HAP-1 (cell line): ENCODE data around the gene ERG28.
"Not testable (repeated sequence)": the region's sequence is repeated elsewhere in the genome, so short reads cannot be mapped to it uniquely, and the experiment has no call there.

Source experiments
- DNase-seq, 2 experiments: peaks; one replicate each; pipeline ENCODE4 v3.0.0-alpha.2; 2016 to 2020; ENCODE audit warnings: low spot score in 2 of 2
- H3K27me3 ChIP-seq: fragments of 250-450 bp; sonication (Bioruptor Pico); 2 replicates; pipeline ENCODE4 v1.5.1; 2020; ENCODE audit warnings: low read depth, mild to moderate bottlenecking, moderate library complexity
- H3K36me3 ChIP-seq: fragments of 250-450 bp; sonication (Bioruptor Pico); replicated peaks from 2 replicates; pipeline ENCODE4 v1.5.1; 2020; ENCODE audit warnings: mild to moderate bottlenecking
- H3K4me1 ChIP-seq: fragments of 250-450 bp; sonication (Bioruptor Pico); 2 replicates; pipeline ENCODE4 v1.5.1; 2020; ENCODE audit warnings: mild to moderate bottlenecking
- H3K4me3 ChIP-seq: fragments of 250-450 bp; sonication (Bioruptor Pico); 2 replicates; pipeline ENCODE4 v1.5.1; 2020; ENCODE audit warnings: mild to moderate bottlenecking, moderate library complexity
- H3K9me3 ChIP-seq: fragments of 250-450 bp; sonication (Bioruptor Pico); 2 replicates; pipeline ENCODE4 v1.5.1; 2020; ENCODE audit warnings: mild to moderate bottlenecking, moderate library complexity
- in situ Hi-C: fragments of 300-500 bp; cut with MboI; formaldehyde crosslinking; loops from 3 replicates; pipeline ENCODE4 v1.14.3; 2020; ENCODE audit warnings: low sequenced_read_pairs, inconsistent platforms, mixed read lengths

ERG28 gene

GRCh38 chr14:75605916-75606315 is 54.8 kb downstream of the ERG28 start:
- Histone ChIP-seq H3K4me1 (no peaks in the 10 kb centered on the region), H3K9me3 (no peaks in the 10 kb centered on the region), H3K36me3 (no peaks in the 10 kb centered on the region), H3K4me3 (no peak overlapping the region), H3K27me3 (peaks cover 8% of the 10 kb centered on the region)
- in situ Hi-C loops, result no loop called here
- no peak for DNase-seq

- Histone ChIP-seq H3K27me3 (peaks cover 8% of the 10 kb centered on the region), H3K4me1 (no peaks in the 10 kb centered on the region), H3K4me3 (no peak overlapping the region), H3K9me3 (no peaks in the 10 kb centered on the region), H3K36me3 (no peaks in the 10 kb centered on the region)
- in situ Hi-C loops, result no loop called here
- DNase-seq, result no peak
These were observed 55.5 kb downstream of the ERG28 start for GRCh38 chr14:75604979-75605851.

DNA sequence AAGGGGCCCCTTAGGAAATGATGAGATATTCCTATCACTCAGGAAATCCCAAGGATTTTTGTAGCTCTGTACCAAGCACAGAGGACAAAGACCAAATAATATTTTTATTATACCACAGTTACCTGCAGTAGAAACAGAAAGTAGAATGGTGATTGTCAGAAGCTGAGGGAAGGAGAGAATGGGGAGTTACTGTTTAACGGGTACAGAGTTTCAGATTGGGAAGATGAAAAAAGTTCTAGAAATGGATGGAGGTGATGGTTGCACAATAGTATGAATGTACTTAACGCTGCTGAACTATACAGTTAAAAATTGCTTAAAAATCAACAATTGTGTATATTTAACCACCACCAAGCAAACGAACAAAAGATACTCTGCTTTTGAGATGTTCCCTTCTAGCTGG is 58.2 kb downstream of the ERG28 start:
- H3K27me3 ChIP-seq, result peaks cover 8% of the 10 kb centered on the region
- no peaks in the 10 kb centered on the region for H3K36me3 ChIP-seq
- no peaks in the 10 kb centered on the region for H3K4me1 ChIP-seq
- no peak overlapping the region for H3K4me3 ChIP-seq
- H3K9me3 ChIP-seq, result no peaks in the 10 kb centered on the region
- no peak for DNase-seq
- in situ Hi-C loops, result no loop called here

- H3K36me3 ChIP-seq, H3K27me3 ChIP-seq, in situ Hi-C loops, H3K4me1 ChIP-seq, H3K4me3 ChIP-seq, H3K9me3 ChIP-seq: not testable (repeated sequence)
- peak in 1 of 2 experiments; percentile 17 for DNase-seq
These were observed 59.6 kb downstream of the ERG28 start for GRCh38 chr14:75601061-75601460.

DNA sequence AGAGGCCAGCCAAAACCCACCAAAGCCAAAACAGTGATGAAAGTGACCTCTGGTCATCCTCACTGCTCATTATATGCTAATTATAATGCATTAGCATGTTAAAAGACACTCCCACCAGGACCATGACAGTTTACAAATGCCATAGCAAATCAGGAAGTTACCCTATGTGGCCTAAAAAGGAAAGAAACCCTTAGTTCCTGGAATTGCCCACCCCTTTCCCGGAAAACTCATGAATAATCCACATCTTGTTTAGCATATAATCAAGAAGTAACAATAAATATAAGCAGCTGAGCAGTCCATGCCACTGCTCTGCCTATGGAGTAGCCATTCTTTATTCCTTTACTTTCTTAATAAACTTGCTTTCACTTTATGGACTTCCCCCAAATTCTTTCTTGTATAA is 60.6 kb downstream of the ERG28 start:
- H3K4me1 ChIP-seq, H3K4me3 ChIP-seq, DNase-seq, H3K9me3 ChIP-seq, H3K36me3 ChIP-seq, in situ Hi-C loops, H3K27me3 ChIP-seq: not testable (repeated sequence)
